Muscle of leg (tissue), 11 donors: ENCODE data around the gene KXD1. TPM values are rescaled to one million over a fixed set of nuclear protein-coding genes. Genes with fewer than 3 reads are reported as not detected.
"Not testable (repeated sequence)": the region's sequence is repeated elsewhere in the genome, so short reads cannot be mapped to it uniquely, and the experiment has no call there.

Experiments
- DNase-seq: peaks from one replicate; pipeline ENCODE4 v3.0.0; 2013
- H3K27ac ChIP-seq: one replicate; pipeline ENCODE4 v1.5.1; 2013; ENCODE audit warnings: mild to moderate bottlenecking, low read length, control low read depth
- H3K27me3 ChIP-seq: one replicate; pipeline ENCODE4 v1.6.1; 2013; ENCODE audit warnings: low read length; ENCODE audit not compliant: control insufficient read depth, insufficient read depth
- H3K36me3 ChIP-seq: one replicate; pipeline ENCODE4 v1.6.1; 2013; ENCODE audit warnings: low read length; ENCODE audit not compliant: control insufficient read depth, insufficient read depth
- H3K4me1 ChIP-seq: one replicate; pipeline ENCODE4 v1.6.1; 2013; ENCODE audit warnings: low read length; ENCODE audit not compliant: control insufficient read depth, insufficient read depth
- H3K4me3 ChIP-seq: one replicate; pipeline ENCODE4 v1.5.1; 2013; ENCODE audit warnings: low read length, control low read depth
- H3K9me3 ChIP-seq: replicated peaks from 2 replicates; pipeline ENCODE4 v1.6.1; 2013; ENCODE audit warnings: low read depth, low read length; ENCODE audit not compliant: control insufficient read depth
- WGBS: methylation state at CpG from one replicate; pipeline ENCODE4 v1.1.5; 2013; ENCODE audit warnings: missing lambda C conversion rate; ENCODE audit not compliant: insufficient coverage; 5-methylcytosine and 5-hydroxymethylcytosine counted together
- polyA plus RNA-seq, 8 donors: library from polyadenylated mRNA; unstranded; fragments of 120-200 nt; gene quantifications; one replicate each; pipeline versions ENCODE4 v1.2.1 to v1.2.3, GENCODE V29; 2013; ENCODE audit warnings: inconsistent platforms in 1 of 8, low replicate concordance in 1 of 8; ENCODE audit not compliant: insufficient read length in 8 of 8, insufficient read depth in 1 of 8
- total RNA-seq: library from RNA; stranded (reverse); fragments of 120-200 nt; gene quantifications from one replicate; pipeline ENCODE4 v1.2.4, GENCODE V29; 2013

KXD1 gene
- total and polyA plus RNA-seq, 9 donors, result 47.1 to 82.3 (median 74.6) TPM

GRCh38 chr19:18597809-18598660 is 40.4 kb downstream of the KXD1 start:
- Histone ChIP-seq H3K27me3 (peaks cover 68% of the 10 kb centered on the region), H3K27ac (no peak overlapping the region), H3K4me3 (no peak overlapping the region), H3K4me1 (peaks cover 35% of the 10 kb centered on the region), H3K9me3 (no peaks in the 10 kb centered on the region), H3K36me3 (no peaks in the 10 kb centered on the region)
- no peak for DNase-seq
- 62% methylated on average over 8 of the region's 25 CpGs for WGBS

- no peaks in the 10 kb centered on the region for H3K36me3 ChIP-seq
- no peak for DNase-seq
- no peak overlapping the region for H3K4me3 ChIP-seq
- no peak overlapping the region for H3K27ac ChIP-seq
- H3K27me3 ChIP-seq, result peaks cover 80% of the 10 kb centered on the region
- 82% methylated on average over 18 of the region's 20 CpGs for WGBS
- no peaks in the 10 kb centered on the region for H3K9me3 ChIP-seq
- H3K4me1 ChIP-seq, result peaks cover 43% of the 10 kb centered on the region
Observed at GRCh38 chr19:18599485-18599884, 41.8 kb downstream of the KXD1 start.

GRCh38 chr19:18600692-18601397 is 43.2 kb downstream of the KXD1 start:
- not testable (repeated sequence) for H3K4me3 ChIP-seq, H3K36me3 ChIP-seq, DNase-seq, H3K9me3 ChIP-seq, H3K27ac ChIP-seq
- Histone ChIP-seq H3K4me1 (peaks cover 38% of the 10 kb centered on the region), H3K27me3 (peaks cover 82% of the 10 kb centered on the region)
- 90% methylated on average over 10 of the region's 15 CpGs for WGBS

GRCh38 chr19:18601875-18602274 is 44.2 kb downstream of the KXD1 start:
- Histone ChIP-seq H3K36me3 (no peaks in the 10 kb centered on the region), H3K9me3 (no peaks in the 10 kb centered on the region), H3K4me3 (no peak overlapping the region), H3K27me3 (peaks cover 79% of the 10 kb centered on the region), H3K27ac (no peak overlapping the region), H3K4me1 (peaks cover 37% of the 10 kb centered on the region)
- 78% methylated on average over 1 of the region's 4 CpGs for WGBS
- no peak for DNase-seq

- WGBS, result 6% methylated on average over 31 of the region's 32 CpGs
- Histone ChIP-seq H3K27ac (no peak overlapping the region), H3K27me3 (peaks cover 81% of the 10 kb centered on the region), H3K4me1 (peaks cover 41% of the 10 kb centered on the region), H3K9me3 (no peaks in the 10 kb centered on the region), H3K36me3 (no peaks in the 10 kb centered on the region), H3K4me3 (no peak overlapping the region)
- DNase-seq, result no peak
Observed at GRCh38 chr19:18603255-18603957, 45.7 kb downstream of the KXD1 start.

GRCh38 chr19:18603958-18604819 is 46.5 kb downstream of the KXD1 start:
- peaks cover 82% of the 10 kb centered on the region for H3K27me3 ChIP-seq
- no peaks in the 10 kb centered on the region for H3K9me3 ChIP-seq
- 4% methylated on average over 8 of the region's 26 CpGs for WGBS
- peaks cover 36% of the 10 kb centered on the region for H3K4me1 ChIP-seq
- no peak overlapping the region for H3K4me3 ChIP-seq
- DNase-seq, result no peak
- no peak overlapping the region for H3K27ac ChIP-seq
- no peaks in the 10 kb centered on the region for H3K36me3 ChIP-seq

- Histone ChIP-seq H3K27me3 (peaks cover 82% of the 10 kb centered on the region), H3K36me3 (no peaks in the 10 kb centered on the region), H3K27ac (no peak overlapping the region), H3K9me3 (no peaks in the 10 kb centered on the region), H3K4me1 (peaks cover 36% of the 10 kb centered on the region), H3K4me3 (no peak overlapping the region)
- WGBS, result no CpG with 5 or more reads among the region's 10 CpGs
- no peak for DNase-seq
Observed at GRCh38 chr19:18604820-18605159, 47.1 kb downstream of the KXD1 start.

- H3K9me3 ChIP-seq, result no peaks in the 10 kb centered on the region
- H3K4me1 ChIP-seq, result peaks cover 36% of the 10 kb centered on the region
- H3K27ac ChIP-seq, result no peak overlapping the region
- H3K4me3 ChIP-seq, result no peak overlapping the region
- no peaks in the 10 kb centered on the region for H3K36me3 ChIP-seq
- DNase-seq, result no peak
- peaks cover 85% of the 10 kb centered on the region for H3K27me3 ChIP-seq
- WGBS, result 13% methylated on average over 17 of the region's 17 CpGs
Observed at GRCh38 chr19:18605196-18605545, 47.5 kb downstream of the KXD1 start.

GRCh38 chr19:18605546-18606280 is 48.0 kb downstream of the KXD1 start:
- 4% methylated on average over 60 of the region's 65 CpGs for WGBS
- peaks cover 36% of the 10 kb centered on the region for H3K4me1 ChIP-seq
- no peak for DNase-seq
- H3K4me3 ChIP-seq, result peak overlapping the region; percentile 22
- no peak overlapping the region for H3K27ac ChIP-seq
- H3K36me3 ChIP-seq, result no peaks in the 10 kb centered on the region
- peaks cover 89% of the 10 kb centered on the region for H3K27me3 ChIP-seq
- H3K9me3 ChIP-seq, result no peaks in the 10 kb centered on the region
